Measurements from ENCODE around the gene MRTFA.
"Not testable (repeated sequence)": the region's sequence is repeated elsewhere in the genome, so short reads cannot be mapped to it uniquely, and the experiment has no call there.

Gene MRTFA

GRCh38 chr22:40394607-40395006 is 241.9 kb downstream of the MRTFA start:
- DNase-seq (ENCODE audit: low spot score) = no peak

- no peak for DNase-seq (ENCODE audit: low spot score)
Observed at GRCh38 chr22:40392618-40393017, 243.9 kb downstream of the MRTFA start.

GRCh38 chr22:40391417-40391816 is 245.1 kb downstream of the MRTFA start:
- DNase-seq (ENCODE audit: low spot score) = no peak

GRCh38 chr22:40388231-40388630 is 248.3 kb downstream of the MRTFA start:
- no peak for DNase-seq (ENCODE audit: low spot score)

GRCh38 chr22:40387746-40388145 is 248.8 kb downstream of the MRTFA start:
- DNase-seq (ENCODE audit: low spot score) = peak; percentile 58

- DNase-seq (ENCODE audit: low spot score) = no peak
Observed at GRCh38 chr22:40385036-40385782, 251.3 kb downstream of the MRTFA start.

GRCh38 chr22:40383905-40384304 is 252.6 kb downstream of the MRTFA start:
- no peak for DNase-seq (ENCODE audit: low spot score)

- no peak for DNase-seq (ENCODE audit: low spot score)
Observed at GRCh38 chr22:40381461-40381860, 255.1 kb downstream of the MRTFA start.

GRCh38 chr22:40378448-40378847 is 258.1 kb downstream of the MRTFA start:
- DNase-seq (ENCODE audit: low spot score) = not testable (repeated sequence)

GRCh38 chr22:40377931-40378330 is 258.6 kb downstream of the MRTFA start:
- no peak for DNase-seq (ENCODE audit: low spot score)

- no peak for DNase-seq (ENCODE audit: low spot score)
Observed at GRCh38 chr22:40376149-40376548, 260.4 kb downstream of the MRTFA start.

GRCh38 chr22:40374567-40374966 is 262.0 kb downstream of the MRTFA start:
- no peak for DNase-seq (ENCODE audit: low spot score)

GRCh38 chr22:40368836-40369235 is 267.7 kb downstream of the MRTFA start:
- DNase-seq (ENCODE audit: low spot score) = no peak

GRCh38 chr22:40368016-40368415 is 268.5 kb downstream of the MRTFA start:
- DNase-seq (ENCODE audit: low spot score) = no peak

GRCh38 chr22:40367342-40367741 is 269.2 kb downstream of the MRTFA start:
- DNase-seq (ENCODE audit: low spot score) = no peak

- DNase-seq (ENCODE audit: low spot score) = no peak
Observed at GRCh38 chr22:40366068-40366467, 270.5 kb downstream of the MRTFA start.

GRCh38 chr22:40364431-40364830 is 272.1 kb downstream of the MRTFA start:
- no peak for DNase-seq (ENCODE audit: low spot score)

- no peak for DNase-seq (ENCODE audit: low spot score)
Observed at GRCh38 chr22:40363059-40363458, 273.5 kb downstream of the MRTFA start.

GRCh38 chr22:40361100-40361499 is 275.4 kb downstream of the MRTFA start:
- no peak for DNase-seq (ENCODE audit: low spot score)
